GM23338 (cell line): ENCODE measurements around the gene MORC1. TPM values are rescaled to one million over a fixed set of nuclear protein-coding genes. Genes with fewer than 3 reads are reported as not detected.

Source experiments
- ATAC-seq: fragments of 200-7000 bp; cut with Tn5 transposase; 3 replicates; pipeline ENCODE4 v1.9.1; 2020
- DNase-seq: peaks from one replicate; pipeline ENCODE4 v3.0.0-alpha.2; 2015; ENCODE audit warnings: low spot score
- H2AFZ ChIP-seq: fragments of 200-600 bp; sonication (generic); 2 replicates; pipeline ENCODE4 v1.8.0; 2016; ENCODE audit warnings: antibody characterized with exemption, mild to moderate bottlenecking, moderate library complexity
- H3F3A ChIP-seq: fragments of 200-600 bp; sonication (generic); replicated peaks from 2 replicates; pipeline ENCODE4 v1.8.0; 2017; ENCODE audit warnings: antibody characterized with exemption, mixed run types, low read depth
- H3K27ac ChIP-seq: fragments of 200-600 bp; sonication (generic); 2 replicates; pipeline ENCODE4 v1.6.1; 2016; ENCODE audit warnings: low read depth
- H3K27me3 ChIP-seq: fragments of 200-600 bp; sonication (generic); 2 replicates; pipeline ENCODE4 v1.8.0; 2016; ENCODE audit warnings: mild to moderate bottlenecking, mixed run types, moderate library complexity; ENCODE audit not compliant: insufficient read depth
- H3K36me3 ChIP-seq: fragments of 200-600 bp; sonication (generic); 2 replicates; pipeline ENCODE4 v1.8.0; 2016; ENCODE audit warnings: mild to moderate bottlenecking; ENCODE audit not compliant: insufficient read depth
- H3K4me1 ChIP-seq: fragments of 200-600 bp; sonication (generic); 2 replicates; pipeline ENCODE4 v1.8.0; 2016; ENCODE audit warnings: mild to moderate bottlenecking, moderate library complexity; ENCODE audit not compliant: insufficient read depth
- H3K4me2 ChIP-seq: fragments of 200-600 bp; sonication (generic); 2 replicates; pipeline ENCODE4 v1.7.1; 2017; ENCODE audit warnings: mixed run types
- H3K4me3 ChIP-seq: fragments of 200-600 bp; sonication (generic); 2 replicates; pipeline ENCODE4 v1.6.1; 2016; ENCODE audit warnings: mixed run types
- H3K79me2 ChIP-seq: fragments of 200-600 bp; sonication (generic); replicated peaks from 2 replicates; pipeline ENCODE4 v1.8.0; 2017; ENCODE audit warnings: mild to moderate bottlenecking; ENCODE audit not compliant: insufficient read depth
- H3K9me2 ChIP-seq: fragments of 200-600 bp; sonication (generic); 2 replicates; pipeline ENCODE4 v1.8.0; 2017; ENCODE audit not compliant: insufficient read depth
- H4K20me1 ChIP-seq: fragments of 200-600 bp; sonication (generic); replicated peaks from 2 replicates; pipeline ENCODE4 v1.8.0; 2017; ENCODE audit warnings: mild to moderate bottlenecking; ENCODE audit not compliant: insufficient read depth
- H3K27ac Mint-ChIP-seq: 2 replicates; pipeline ENCODE4 v1.8.0; 2020; ENCODE audit warnings: inconsistent platforms, mild to moderate bottlenecking, moderate library complexity, mixed read lengths
- H3K27me3 Mint-ChIP-seq: 3 replicates; pipeline ENCODE4 v1.8.0; 2022; ENCODE audit warnings: low read depth, mild to moderate bottlenecking, moderate library complexity, mixed read lengths, inconsistent platforms; ENCODE audit not compliant: insufficient read depth, poor library complexity
- H3K36me3 Mint-ChIP-seq: 3 replicates; pipeline ENCODE4 v1.8.0; 2021; ENCODE audit warnings: low read depth, mild to moderate bottlenecking, inconsistent platforms, moderate library complexity, mixed read lengths
- H3K4me1 Mint-ChIP-seq: 3 replicates; pipeline ENCODE4 v1.8.0; 2020; ENCODE audit warnings: mild to moderate bottlenecking, inconsistent platforms, mixed read lengths
- H3K4me3 Mint-ChIP-seq: 3 replicates; pipeline ENCODE4 v1.8.0; 2021; ENCODE audit warnings: moderate library complexity, mild to moderate bottlenecking, inconsistent platforms, mixed read lengths
- H3K9me3 Mint-ChIP-seq: 3 replicates; pipeline ENCODE4 v1.8.0; 2020; ENCODE audit warnings: moderate library complexity, mild to moderate bottlenecking, inconsistent platforms, mixed read lengths
- CREB1 ChIP-seq: fragments of 250-450 bp; sonication (Bioruptor Pico); IDR thresholded peaks from 2 replicates; pipeline ENCODE4 v1.5.0; 2020; ENCODE audit warnings: low read depth, mild to moderate bottlenecking, moderate library complexity
- CTCF ChIP-seq, 2 experiments: fragments of 200-600 bp in 1 of 2; sonication (generic) in 1 of 2; conservative IDR thresholded peaks; 2 replicates each; pipeline versions ENCODE4 v1.5.1 to v1.6.1; 2016 to 2017; ENCODE audit warnings: antibody characterized with exemption in 2 of 2, low read depth in 2 of 2, mild to moderate bottlenecking in 2 of 2, moderate library complexity in 1 of 2
- ETS1 ChIP-seq: IDR thresholded peaks from 2 replicates; pipeline ENCODE4 v1.6.1; 2016; ENCODE audit warnings: antibody characterized with exemption
- EZH2 ChIP-seq: fragments of 200-600 bp; sonication (generic); IDR thresholded peaks from one replicate; pipeline ENCODE4 v1.8.0; 2017; ENCODE audit warnings: antibody characterized with exemption, mild to moderate bottlenecking, low read depth; ENCODE audit not compliant: unreplicated experiment
- EZH2phosphoT487 ChIP-seq: fragments of 200-600 bp; sonication (generic); IDR thresholded peaks from one replicate; pipeline ENCODE4 v1.8.1; 2018; ENCODE audit warnings: antibody characterized with exemption; ENCODE audit not compliant: unreplicated experiment
- JUNB ChIP-seq: IDR thresholded peaks from one replicate; pipeline ENCODE4 v1.6.1; 2016; ENCODE audit warnings: antibody characterized with exemption; ENCODE audit not compliant: unreplicated experiment
- NANOG ChIP-seq: IDR thresholded peaks from 2 replicates; pipeline ENCODE4 v1.6.1; 2016; ENCODE audit warnings: antibody characterized with exemption, borderline replicate concordance
- POLR2AphosphoS5 ChIP-seq: IDR thresholded peaks from 2 replicates; pipeline ENCODE4 v1.6.1; 2016; ENCODE audit warnings: antibody characterized with exemption, low read depth
- REST ChIP-seq: IDR thresholded peaks from one replicate; pipeline ENCODE4 v1.6.1; 2018; ENCODE audit warnings: antibody characterized with exemption; ENCODE audit not compliant: unreplicated experiment
- STAT1 ChIP-seq: IDR thresholded peaks from one replicate; pipeline ENCODE4 v1.6.1; 2016; ENCODE audit warnings: antibody characterized with exemption; ENCODE audit not compliant: unreplicated experiment
- ZNF114 ChIP-seq: fragments of 250-450 bp; sonication (Bioruptor Pico); IDR thresholded peaks from 2 replicates; pipeline ENCODE4 v1.5.0; 2020; ENCODE audit warnings: mild to moderate bottlenecking, moderate library complexity
- ZNF331 ChIP-seq: fragments of 250-450 bp; sonication (Bioruptor Pico); IDR thresholded peaks from 2 replicates; pipeline ENCODE4 v1.5.0; 2020; ENCODE audit warnings: low read depth, mild to moderate bottlenecking, moderate library complexity
- ZNF462 ChIP-seq: fragments of 250-450 bp; sonication (Bioruptor Pico); IDR thresholded peaks from 2 replicates; pipeline ENCODE4 v1.5.0; 2020; ENCODE audit warnings: mild to moderate bottlenecking, moderate library complexity
- polyA plus RNA-seq: library from polyadenylated mRNA; unstranded; fragments of >200 nt; fragmentation: Nextera tagmentation; extraction: Ambion mirVana; gene quantifications from 2 replicates; pipeline ENCODE4 v1.2.1, GENCODE V29; 2016
- total RNA-seq: library from RNA; depleted of rRNA; stranded (reverse); fragments of >200 nt; shearing (Covaris generic); gene quantifications from 2 replicates; pipeline ENCODE4 v1.2.3, GENCODE V29; 2014

Gene MORC1
- total and polyA plus RNA-seq, 2 experiments from 2014 or later: not detected

GRCh38 chr3:109118584-109118983, 650 bp upstream of the MORC1 start:
- no peaks in the 10 kb centered on the region for H3K9me2 ChIP-seq
- H3K4me1 Mint-ChIP-seq: no peaks in the 10 kb centered on the region; the same call in 2 of the 3 replicates
- no peaks in the 10 kb centered on the region for H3K36me3 ChIP-seq
- no peak overlapping the region; the same call in 1 of the 2 replicates for H2AFZ ChIP-seq
- H3K4me3 ChIP-seq: no peak overlapping the region
- no peaks in the 10 kb centered on the region for H4K20me1 ChIP-seq
- no peak for TF ChIP-seq JUNB
- TF ChIP-seq ZNF462: no peak
- no peak for TF ChIP-seq CREB1 (CRISPR knock-in tag)
- TF ChIP-seq ETS1: no peak
- no peak for TF ChIP-seq CTCF (conservative IDR thresholded peaks at IDR 0.05; ENCODE audit: low read depth in 2 of 2)
- TF ChIP-seq ZNF114 (CRISPR knock-in tag): no peak
- TF ChIP-seq EZH2: no peak
- TF ChIP-seq REST: no peak
- no peak for TF ChIP-seq EZH2phosphoT487
- no peak for TF ChIP-seq NANOG
- TF ChIP-seq ZNF331: no peak
- no peak for TF ChIP-seq STAT1
- no peak for TF ChIP-seq POLR2AphosphoS5
- no peak overlapping the region for H3K4me2 ChIP-seq
- H3K4me3 Mint-ChIP-seq: no peak overlapping the region
- H3F3A ChIP-seq: no peaks in the 10 kb centered on the region
- H3K27me3 ChIP-seq: no peaks in the 10 kb centered on the region
- peaks cover 11% of the 10 kb centered on the region for H3K36me3 Mint-ChIP-seq
- ATAC-seq (no peak), DNase-seq (no peak)
- H3K27ac ChIP-seq: no peak overlapping the region
- no peak overlapping the region for H3K27ac Mint-ChIP-seq
- no peaks in the 10 kb centered on the region for H3K79me2 ChIP-seq
- no peaks in the 10 kb centered on the region for H3K4me1 ChIP-seq
- H3K9me3 Mint-ChIP-seq: peaks cover 14% of the 10 kb centered on the region
- no peaks in the 10 kb centered on the region for H3K27me3 Mint-ChIP-seq
